K562 (cell line): ENCODE measurements around the gene CPNE2. TPM values are rescaled to one million over a fixed set of nuclear protein-coding genes. Genes with fewer than 3 reads are reported as not detected.

Source experiments
- ATAC-seq: fragments of 200-7000 bp; cut with Tn5 transposase; 3 replicates; pipeline ENCODE4 v1.9.1; 2020; ENCODE audit warnings: moderate library complexity
- BruUV-seq: library from RNA; stranded (reverse); fragments of 400-500 nt; replicated peaks from 2 replicates; lab custom pipeline; 2021; lab: Mats Ljungman, UMichigan
- CTCF ChIA-PET: fragments of 300-600 bp; formaldehyde crosslinking; extraction: SDS; loops from one replicate; lab custom pipeline; 2021; ENCODE audit warnings: low intra/inter-chr PET ratio; lab: Yijun Ruan, JAX
- POLR2A ChIA-PET: fragments of 300-600, 350-650 bp; sonication (Branson Sonifier 250); formaldehyde crosslinking; extraction: SDS; loops from one replicate; lab custom pipeline; 2021; ENCODE audit warnings: antibody characterized with exemption, inconsistent platforms; lab: Yijun Ruan, JAX
- DNase-seq, 4 experiments: peaks; one replicate each; pipeline versions ENCODE4 v3.0.0 to v3.0.0-alpha.2; 2011 to 2018; ENCODE audit warnings: low spot score in 3 of 4, mixed read lengths in 3 of 4; ENCODE audit errors: extremely low read depth in 1 of 4
- FAIRE-seq: peaks from 2 replicates; lab custom pipeline; 2011; peaks lifted over from hg19 to GRCh38; lab: Jason Lieb, UNC
- H2AFZ ChIP-seq: 2 replicates; pipeline ENCODE4 v1.6.0; 2011; ENCODE audit warnings: low read depth, low read length, control low read depth, inconsistent platforms
- H3K27ac ChIP-seq: fragments of 200-600 bp; 3 replicates; pipeline ENCODE4 v1.8.0; 2011; ENCODE audit warnings: low read depth, mild to moderate bottlenecking, control low read depth, inconsistent platforms, low read length, moderate library complexity, mixed read lengths; ENCODE audit errors: extremely low read depth
- H3K27me3 ChIP-seq, 2 experiments: fragments of 300-600 bp in 1 of 2; 2 replicates in 1 of 2; 3 replicates in 1 of 2; pipeline versions ENCODE4 v1.6.0 to v1.8.0; 2011; ENCODE audit warnings: inconsistent platforms in 2 of 2, low read length in 2 of 2, mild to moderate bottlenecking in 1 of 2, mixed read lengths in 1 of 2, moderate library complexity in 1 of 2; ENCODE audit not compliant: control insufficient read depth in 2 of 2, insufficient read depth in 2 of 2
- H3K36me3 ChIP-seq: fragments of 300-600 bp; 3 replicates; pipeline ENCODE4 v1.8.0; 2011; ENCODE audit warnings: mild to moderate bottlenecking, low read length, inconsistent platforms; ENCODE audit not compliant: control insufficient read depth, insufficient read depth
- H3K4me1 ChIP-seq, 2 experiments: fragments of 200-600 bp in 1 of 2; replicated peaks in 1 of 2; 2 replicates in 1 of 2; 3 replicates in 1 of 2; pipeline versions ENCODE4 v1.5.1 to v1.8.0; 2011; ENCODE audit warnings: inconsistent platforms in 2 of 2, low read length in 2 of 2, mild to moderate bottlenecking in 1 of 2, mixed read lengths in 1 of 2, moderate library complexity in 1 of 2; ENCODE audit not compliant: control insufficient read depth in 2 of 2, insufficient read depth in 2 of 2
- H3K4me2 ChIP-seq: 2 replicates; pipeline ENCODE4 v1.6.1; 2011; ENCODE audit warnings: low read length, control low read depth, inconsistent platforms, mixed read lengths; ENCODE audit not compliant: insufficient read depth
- H3K4me3 ChIP-seq: fragments of 200-600 bp; sonication (generic), shearing (Covaris generic); 2 replicates; pipeline ENCODE4 v1.5.1; 2016; ENCODE audit warnings: control low read depth, inconsistent platforms
- H3K79me2 ChIP-seq: fragments of 200-600 bp; 3 replicates; pipeline ENCODE4 v1.8.0; 2011; ENCODE audit warnings: low read length, inconsistent platforms; ENCODE audit not compliant: control insufficient read depth, insufficient read depth
- H3K9ac ChIP-seq, 2 experiments: 2 replicates each; pipeline versions ENCODE4 v1.6.0 to v1.6.1; 2011; ENCODE audit warnings: low read depth in 2 of 2, low read length in 2 of 2, control low read depth in 1 of 2, inconsistent platforms in 1 of 2, mild to moderate bottlenecking in 1 of 2, mixed read lengths in 1 of 2; ENCODE audit not compliant: insufficient read depth in 1 of 2
- H3K9me1 ChIP-seq: one replicate; pipeline ENCODE4 v1.6.0; 2011; ENCODE audit warnings: inconsistent platforms, mild to moderate bottlenecking, low read length, moderate library complexity; ENCODE audit not compliant: control insufficient read depth, insufficient read depth
- H3K9me3 ChIP-seq: replicated peaks from 2 replicates; pipeline ENCODE4 v1.5.1; 2011; ENCODE audit warnings: low read depth, low read length, inconsistent platforms; ENCODE audit not compliant: control insufficient read depth, insufficient read depth
- H4K20me1 ChIP-seq: replicated peaks from 2 replicates; pipeline ENCODE4 v1.6.1; 2011; ENCODE audit warnings: low read length, inconsistent platforms, mixed read lengths; ENCODE audit not compliant: control insufficient read depth, insufficient read depth
- C11orf30 ChIP-seq: fragments of 450-650 bp; IDR thresholded peaks from 2 replicates; pipeline ENCODE4 v1.6.1; 2016; ENCODE audit warnings: low read depth, mild to moderate bottlenecking
- CBFA2T2 ChIP-seq: fragments of 450-650 bp; conservative IDR thresholded peaks from 2 replicates; pipeline ENCODE4 v1.6.1; 2017; ENCODE audit warnings: mild to moderate bottlenecking
- CEBPB ChIP-seq: fragments of 450-650 bp; IDR thresholded peaks from 2 replicates; pipeline ENCODE4 v1.6.1; 2016; ENCODE audit warnings: missing genetic modification characterization, missing compliant biosample characterization
- MECOM ChIP-seq: fragments of 250-450 bp; sonication (Bioruptor Pico); IDR thresholded peaks from 2 replicates; pipeline ENCODE4 v1.8.0; 2022; ENCODE audit warnings: inconsistent platforms
- MTF1 ChIP-seq: fragments of 250-450 bp; sonication (Bioruptor Pico); IDR thresholded peaks from 2 replicates; pipeline ENCODE4 v1.9.0; 2021; ENCODE audit warnings: moderate library complexity, mild to moderate bottlenecking, inconsistent platforms, borderline replicate concordance
- XRCC5 ChIP-seq: fragments of 200-400 bp; formaldehyde crosslinking; IDR thresholded peaks from 2 replicates; pipeline ENCODE4 v1.6.1; 2017; ENCODE audit warnings: low read depth, mild to moderate bottlenecking, low read length
- ZNF76 ChIP-seq: fragments of 250-450 bp; sonication (Bioruptor Pico); IDR thresholded peaks from 2 replicates; pipeline ENCODE4 v1.4.0; 2020; ENCODE audit warnings: mild to moderate bottlenecking, moderate library complexity, borderline replicate concordance
- WGBS: fragments of 100-300 bp; shearing (Covaris generic); methylation state at CpG from one replicate; pipeline ENCODE4 v1.1.6; 2016; ENCODE audit warnings: low coverage, mixed read lengths; ENCODE audit not compliant: insufficient coverage; ENCODE audit errors: missing lambda C conversion rate; 5-methylcytosine and 5-hydroxymethylcytosine counted together
- in situ Hi-C: fragments of 300-500 bp; cut with MboI; formaldehyde crosslinking; loops from 4 replicates; pipeline ENCODE4 v1.15.0; 2018; ENCODE audit warnings: inconsistent platforms, mixed read lengths
- intact Hi-C: fragments of 100-400 bp; cut with micrococcal nuclease; formaldehyde crosslinking; loops from 2 replicates; pipeline ENCODE4 v1.14.2; 2022
- polyA plus RNA-seq, 8 experiments: library from polyadenylated mRNA; depleted of rRNA in 4 of 8; stranded (reverse) in 5 of 8; unstranded in 3 of 8; fragments of >200 nt; fragmentation: Nextera tagmentation in 2 of 8; fragmentation: Illumina TruSeq in 1 of 8; extraction: Ambion mirVana in 2 of 8; extraction: Trizol in 1 of 8; gene quantifications; 2 replicates each; pipeline versions ENCODE4 v1.2.1 to v1.2.3, GENCODE V29; 2011 to 2014; ENCODE audit warnings: inconsistent platforms in 1 of 8, missing spikeins in 1 of 8
- total RNA-seq, 7 experiments: library from RNA; depleted of rRNA in 6 of 7; stranded (reverse); fragments of >200 nt in 6 of 7; fragmentation: Illumina TruSeq in 2 of 7; extraction: Trizol in 2 of 7; gene quantifications; 2 replicates each; pipeline versions ENCODE4 v1.2.1 to v1.2.3, GENCODE V29; 2011 to 2021; ENCODE audit warnings: low replicate concordance in 1 of 7
- TF ChIP-seq, protein P1 (sequence below): fragments of 200-800 bp; sonication (Bioruptor generic); IDR thresholded peaks from 2 replicates; pipeline ENCODE4 v1.6.1; 2017; ENCODE audit warnings: missing genetic modification characterization, missing compliant biosample characterization
- TF ChIP-seq, protein P2 (sequence below), 2 experiments: IDR thresholded peaks in 1 of 2; conservative IDR thresholded peaks in 1 of 2; 2 replicates each; pipeline ENCODE4 v1.6.1; 2016; ENCODE audit warnings: low read depth in 2 of 2, mild to moderate bottlenecking in 1 of 2, missing compliant biosample characterization in 1 of 2, missing genetic modification characterization in 1 of 2, moderate library complexity in 1 of 2
- TF ChIP-seq, protein P3 (sequence below): IDR thresholded peaks from 2 replicates; pipeline ENCODE4 v1.6.1; 2011; ENCODE audit not compliant: insufficient read length; ENCODE audit errors: extremely low read depth

Gene CPNE2
- total and polyA plus RNA-seq, 9 of the 15 experiments (the other 6 are each of a cell fraction or from before 2014, with no cell fraction given): 3.0 to 13.9 (median 8.6) TPM

DNA sequence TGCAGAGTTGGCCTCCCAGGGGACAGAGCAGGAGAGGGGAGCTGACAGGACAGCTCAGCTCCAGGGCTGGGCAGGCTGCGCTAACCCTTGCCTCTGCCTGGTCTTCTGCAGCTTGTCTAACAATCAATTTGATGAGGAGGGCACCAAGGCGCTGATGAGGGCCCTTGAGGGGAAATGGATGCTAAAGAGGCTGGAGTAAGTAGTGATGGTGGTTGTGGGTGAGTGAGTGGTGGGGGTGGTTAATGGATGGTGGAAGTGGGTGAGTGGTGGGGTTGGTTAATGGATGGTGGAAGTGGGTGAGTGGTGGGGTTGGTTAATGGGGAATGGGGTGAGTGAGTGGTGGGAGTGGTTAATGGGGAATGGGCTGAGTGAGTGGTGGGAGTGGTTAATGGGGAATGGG is 22.0 kb upstream of the CPNE2 start:
- H3K4me3 ChIP-seq: no peak overlapping the region
- 43% methylated on average over 2 of the region's 2 CpGs for WGBS
- no peaks in the 10 kb centered on the region; a peak in 1 of 5 replicates for H3K27me3 ChIP-seq
- POLR2A ChIA-PET: interaction anchor here (0.5 to 1.1 kb wide), 4 partner anchors 14 to 321 kb away, joined by 3 read pairs; no protein-coding TSS in a partner anchor
- H3K9ac ChIP-seq: peak overlapping the region in 1 of 2 experiments; percentile 53; a peak in 1 of 4 replicates
- H3K4me1 ChIP-seq: peaks cover 0 to 12% of the 10 kb centered on the region in 2 experiments; a peak in 3 of 5 replicates
- H3K4me2 ChIP-seq: no peak overlapping the region
- no peaks in the 10 kb centered on the region for H3K36me3 ChIP-seq
- no peaks in the 10 kb centered on the region for H3K79me2 ChIP-seq
- no peak for TF ChIP-seq ZNF76
- no peak for TF ChIP-seq XRCC5
- TF ChIP-seq CBFA2T2: no peak
- TF ChIP-seq C11orf30: no peak
- TF ChIP-seq, protein P1, sequence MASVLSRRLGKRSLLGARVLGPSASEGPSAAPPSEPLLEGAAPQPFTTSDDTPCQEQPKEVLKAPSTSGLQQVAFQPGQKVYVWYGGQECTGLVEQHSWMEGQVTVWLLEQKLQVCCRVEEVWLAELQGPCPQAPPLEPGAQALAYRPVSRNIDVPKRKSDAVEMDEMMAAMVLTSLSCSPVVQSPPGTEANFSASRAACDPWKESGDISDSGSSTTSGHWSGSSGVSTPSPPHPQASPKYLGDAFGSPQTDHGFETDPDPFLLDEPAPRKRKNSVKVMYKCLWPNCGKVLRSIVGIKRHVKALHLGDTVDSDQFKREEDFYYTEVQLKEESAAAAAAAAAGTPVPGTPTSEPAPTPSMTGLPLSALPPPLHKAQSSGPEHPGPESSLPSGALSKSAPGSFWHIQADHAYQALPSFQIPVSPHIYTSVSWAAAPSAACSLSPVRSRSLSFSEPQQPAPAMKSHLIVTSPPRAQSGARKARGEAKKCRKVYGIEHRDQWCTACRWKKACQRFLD (CRISPR knock-in tag): no peak
- no peak for TF ChIP-seq MECOM
- TF ChIP-seq MTF1 (CRISPR knock-in tag): no peak
- TF ChIP-seq, protein P2, sequence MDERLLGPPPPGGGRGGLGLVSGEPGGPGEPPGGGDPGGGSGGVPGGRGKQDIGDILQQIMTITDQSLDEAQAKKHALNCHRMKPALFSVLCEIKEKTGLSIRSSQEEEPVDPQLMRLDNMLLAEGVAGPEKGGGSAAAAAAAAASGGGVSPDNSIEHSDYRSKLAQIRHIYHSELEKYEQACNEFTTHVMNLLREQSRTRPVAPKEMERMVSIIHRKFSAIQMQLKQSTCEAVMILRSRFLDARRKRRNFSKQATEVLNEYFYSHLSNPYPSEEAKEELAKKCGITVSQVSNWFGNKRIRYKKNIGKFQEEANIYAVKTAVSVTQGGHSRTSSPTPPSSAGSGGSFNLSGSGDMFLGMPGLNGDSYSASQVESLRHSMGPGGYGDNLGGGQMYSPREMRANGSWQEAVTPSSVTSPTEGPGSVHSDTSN (CRISPR knock-in tag; IDR thresholded peaks at IDR 0.05; ENCODE audit: low read depth): no peak
- TF ChIP-seq, protein P2 (tag; conservative IDR thresholded peaks at IDR 0.05; ENCODE audit: low read depth): no peak
- TF ChIP-seq CEBPB (tag): no peak
- TF ChIP-seq, protein P3, sequence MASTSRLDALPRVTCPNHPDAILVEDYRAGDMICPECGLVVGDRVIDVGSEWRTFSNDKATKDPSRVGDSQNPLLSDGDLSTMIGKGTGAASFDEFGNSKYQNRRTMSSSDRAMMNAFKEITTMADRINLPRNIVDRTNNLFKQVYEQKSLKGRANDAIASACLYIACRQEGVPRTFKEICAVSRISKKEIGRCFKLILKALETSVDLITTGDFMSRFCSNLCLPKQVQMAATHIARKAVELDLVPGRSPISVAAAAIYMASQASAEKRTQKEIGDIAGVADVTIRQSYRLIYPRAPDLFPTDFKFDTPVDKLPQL: no peak
- no peaks in the 10 kb centered on the region for H3K9me3 ChIP-seq
- no peak overlapping the region for H2AFZ ChIP-seq
- DNase-seq (no peak), FAIRE-seq (no peak), ATAC-seq (no peak)
- CTCF ChIA-PET: no interaction called here
- peaks cover 6% of the 10 kb centered on the region for H3K9me1 ChIP-seq
- in situ Hi-C loops (no loop called here), intact Hi-C loops (no loop called here)
- no TSS peak for BruUV-seq
- H4K20me1 ChIP-seq: no peaks in the 10 kb centered on the region
- no peak overlapping the region for H3K27ac ChIP-seq
